SK-N-SH (cell line): ENCODE measurements around the gene CDC25A. TPM values are rescaled to one million over a fixed set of nuclear protein-coding genes. Genes with fewer than 3 reads are reported as not detected.

Source experiments
- CTCF ChIA-PET: fragments of 300-600, 350-600 bp; formaldehyde crosslinking; extraction: SDS; loops from one replicate; lab custom pipeline; 2021; lab: Yijun Ruan, JAX
- POLR2A ChIA-PET: fragments of 350-600 bp; sonication (Branson Sonifier 250); formaldehyde crosslinking; extraction: SDS; loops from one replicate; lab custom pipeline; 2020; ENCODE audit warnings: antibody characterized with exemption, inconsistent platforms; lab: Yijun Ruan, JAX
- DNase-seq: peaks from one replicate; pipeline ENCODE4 v3.0.0; 2012
- H2AFZ ChIP-seq: fragments of 200-600 bp; sonication (generic); 2 replicates; pipeline ENCODE4 v1.8.1; 2016; ENCODE audit warnings: antibody characterized with exemption, mild to moderate bottlenecking, low read depth
- H3F3A ChIP-seq: fragments of 200-600 bp; sonication (generic); replicated peaks from 2 replicates; pipeline ENCODE3; 2016; ENCODE audit warnings: antibody characterized with exemption, mild to moderate bottlenecking; ENCODE audit not compliant: insufficient read depth
- H3K27ac ChIP-seq, 2 experiments: fragments of 200-500 bp in 1 of 2; fragments of 200-600 bp in 1 of 2; sonication (Bioruptor generic) in 1 of 2; sonication (generic), shearing (Covaris generic) in 1 of 2; 2 replicates each; pipeline versions ENCODE4 v1.5.1 to v1.6.1; 2014 to 2016; ENCODE audit warnings: low read depth in 2 of 2, inconsistent platforms in 1 of 2, low read length in 1 of 2, mild to moderate bottlenecking in 1 of 2, mixed read lengths in 1 of 2
- H3K27me3 ChIP-seq: fragments of 200-600 bp; sonication (generic), shearing (Covaris generic); 2 replicates; pipeline ENCODE4 v1.6.1; 2016; ENCODE audit warnings: mixed run types; ENCODE audit not compliant: insufficient read depth
- H3K36me3 ChIP-seq, 2 experiments: fragments of 200-500 bp in 1 of 2; fragments of 200-600 bp in 1 of 2; sonication (Bioruptor generic) in 1 of 2; sonication (generic) in 1 of 2; replicated peaks in 1 of 2; 2 replicates each; pipeline versions ENCODE3 to v1.5.1; 2014 to 2016; ENCODE audit warnings: low read length in 1 of 2, mild to moderate bottlenecking in 1 of 2; ENCODE audit not compliant: insufficient read depth in 2 of 2, control insufficient read depth in 1 of 2
- H3K4me1 ChIP-seq, 2 experiments: fragments of 200-500 bp in 1 of 2; fragments of 200-600 bp in 1 of 2; sonication (Bioruptor generic) in 1 of 2; sonication (generic), shearing (Covaris generic) in 1 of 2; 2 replicates each; pipeline versions ENCODE4 v1.5.1 to v1.6.1; 2014 to 2016; ENCODE audit warnings: low read depth in 1 of 2, low read length in 1 of 2, mixed run types in 1 of 2; ENCODE audit not compliant: insufficient read depth in 2 of 2, control insufficient read depth in 1 of 2
- H3K4me2 ChIP-seq: fragments of 200-600 bp; sonication (generic), shearing (Covaris generic); 2 replicates; pipeline ENCODE4 v1.6.1; 2017; ENCODE audit warnings: mixed run types
- H3K4me3 ChIP-seq, 2 experiments: fragments of 200-500 bp in 1 of 2; fragments of 200-600 bp in 1 of 2; sonication (Bioruptor generic) in 1 of 2; sonication (generic), shearing (Covaris generic) in 1 of 2; 2 replicates each; pipeline versions ENCODE4 v1.5.1 to v1.8.1; 2014 to 2016; ENCODE audit warnings: low read depth in 2 of 2, inconsistent platforms in 1 of 2, low read length in 1 of 2, mild to moderate bottlenecking in 1 of 2, mixed read lengths in 1 of 2, moderate library complexity in 1 of 2
- H3K79me2 ChIP-seq: fragments of 200-600 bp; sonication (generic); 2 replicates; pipeline ENCODE4 v1.8.1; 2017; ENCODE audit warnings: mild to moderate bottlenecking; ENCODE audit not compliant: insufficient read depth
- H3K9ac ChIP-seq: fragments of 200-600 bp; sonication (generic); 2 replicates; pipeline ENCODE4 v1.6.1; 2017; ENCODE audit warnings: mixed run types
- H3K9me2 ChIP-seq: fragments of 200-600 bp; sonication (generic); 2 replicates; pipeline ENCODE4 v1.6.1; 2017; ENCODE audit warnings: mixed run types
- H3K9me3 ChIP-seq: fragments of 200-600 bp; sonication (generic); 2 replicates; pipeline ENCODE4 v1.6.1; 2017; ENCODE audit warnings: mixed run types, mild to moderate bottlenecking, moderate library complexity
- H4K20me1 ChIP-seq: fragments of 200-600 bp; sonication (generic); 2 replicates; pipeline ENCODE4 v1.6.1; 2017; ENCODE audit warnings: mild to moderate bottlenecking, mixed run types; ENCODE audit not compliant: insufficient read depth
- CTCF ChIP-seq: fragments of 200-600 bp; sonication (generic); IDR thresholded peaks from 2 replicates; pipeline ENCODE4 v1.6.1; 2017; ENCODE audit warnings: antibody characterized with exemption, mild to moderate bottlenecking, moderate library complexity
- ELF1 ChIP-seq: IDR thresholded peaks from 2 replicates; pipeline ENCODE4 v1.4.0; 2012
- EP300 ChIP-seq, 2 experiments: IDR thresholded peaks; 2 replicates each; pipeline versions ENCODE4 v1.4.0 to v1.6.1; 2012; ENCODE audit warnings: borderline replicate concordance in 1 of 2, low read depth in 1 of 2, low read length in 1 of 2
- EZH2phosphoT487 ChIP-seq: fragments of 200-600 bp; sonication (generic); IDR thresholded peaks from 2 replicates; pipeline ENCODE4 v1.6.1; 2017; ENCODE audit warnings: low read depth, mixed run types, mild to moderate bottlenecking, antibody characterized with exemption, moderate library complexity, borderline replicate concordance
- FOXJ3 ChIP-seq: sonication (generic); formaldehyde crosslinking; IDR thresholded peaks from 2 replicates; pipeline ENCODE4 v1.5.1; 2020; ENCODE audit warnings: mild to moderate bottlenecking, missing genetic modification reagents
- GABPA ChIP-seq: IDR thresholded peaks from 2 replicates; pipeline ENCODE4 v1.4.0; 2012; ENCODE audit warnings: low read depth, mild to moderate bottlenecking
- GATA2 ChIP-seq: sonication (generic); formaldehyde crosslinking; IDR thresholded peaks from 2 replicates; pipeline ENCODE4 v1.5.0; 2020; ENCODE audit warnings: mild to moderate bottlenecking, missing genetic modification reagents
- JUND ChIP-seq: IDR thresholded peaks from 2 replicates; pipeline ENCODE4 v1.4.0; 2012
- MAX ChIP-seq: IDR thresholded peaks from 2 replicates; pipeline ENCODE4 v1.4.0; 2012; ENCODE audit warnings: low read depth
- NFIC ChIP-seq: IDR thresholded peaks from 2 replicates; pipeline ENCODE4 v1.4.0; 2012; ENCODE audit warnings: borderline replicate concordance
- NRF1 ChIP-seq: IDR thresholded peaks from 2 replicates; pipeline ENCODE4 v1.6.1; 2012; ENCODE audit warnings: low read depth, mild to moderate bottlenecking, low read length
- RXRA ChIP-seq: IDR thresholded peaks from 2 replicates; pipeline ENCODE4 v1.4.0; 2012; ENCODE audit warnings: low read depth, mild to moderate bottlenecking, borderline replicate concordance
- SIN3A ChIP-seq: IDR thresholded peaks from 2 replicates; pipeline ENCODE4 v1.6.1; 2012; ENCODE audit warnings: low read depth, mild to moderate bottlenecking, low read length, moderate library complexity, borderline replicate concordance
- SMC3 ChIP-seq: IDR thresholded peaks from 2 replicates; pipeline ENCODE4 v1.6.1; 2012; ENCODE audit warnings: low read depth, low read length, improper control_type of control experiment
- TCF12 ChIP-seq: IDR thresholded peaks from 2 replicates; pipeline ENCODE4 v1.4.0; 2012
- YY1 ChIP-seq: IDR thresholded peaks from 2 replicates; pipeline ENCODE4 v1.4.0; 2012; ENCODE audit warnings: low read depth, mild to moderate bottlenecking
- whole genome bisulfite sequencing: methylation state at CpG from one replicate; pipeline ENCODE4 v1.1.6; 2017; ENCODE audit warnings: low lambda C conversion rate; 5-methylcytosine and 5-hydroxymethylcytosine counted together
- polyA plus RNA-seq, 3 experiments: library from polyadenylated mRNA; depleted of rRNA; stranded (reverse); fragments of >200 nt; gene quantifications; 2 replicates each; pipeline ENCODE4 v1.2.3, GENCODE V29; 2012
- TF ChIP-seq, protein P1 (sequence below): IDR thresholded peaks from 2 replicates; pipeline ENCODE4; 2012
- TF ChIP-seq, protein P2 (sequence below): IDR thresholded peaks from 2 replicates; pipeline ENCODE4 v1.6.1; 2012; ENCODE audit warnings: mild to moderate bottlenecking, low read depth, low read length, moderate library complexity
- TF ChIP-seq, protein P3 (sequence below): fragments of 150-350 bp; IDR thresholded peaks from 2 replicates; pipeline ENCODE4 v1.6.1; 2017; ENCODE audit warnings: antibody characterized with exemption, low read length, low read depth, borderline replicate concordance

CDC25A gene
- polyA plus RNA-seq, 1 of the 3 experiments (the other 2 are of a cell fraction) = 3.3 TPM

DNA sequence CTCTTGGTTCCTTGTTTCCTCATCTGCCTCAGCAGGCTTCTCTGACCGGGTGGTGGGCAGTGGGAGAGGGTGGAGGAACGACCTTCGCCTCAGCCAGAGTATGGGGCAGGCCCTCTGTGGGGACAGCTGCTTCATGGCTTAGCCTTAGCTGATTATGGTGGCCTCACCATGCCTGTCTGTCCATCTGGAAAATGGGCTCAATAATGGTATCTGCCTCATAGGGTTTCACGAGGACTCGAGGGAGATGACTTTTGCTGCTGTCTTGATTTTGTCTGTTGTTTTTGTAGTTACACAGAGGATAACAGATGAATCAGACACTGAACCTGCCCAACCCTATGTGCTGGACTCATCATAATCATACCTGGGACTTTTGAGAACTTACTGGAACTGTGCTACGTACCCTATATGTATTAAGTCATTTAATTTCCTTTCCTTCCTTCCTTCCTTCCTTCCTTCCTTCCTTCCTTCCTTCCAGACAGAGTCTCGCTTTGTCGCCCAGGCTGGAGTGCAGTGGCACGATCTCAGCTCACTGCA lies 46.5 kb downstream of the CDC25A start:
- H3K9me2 ChIP-seq = no peaks in the 10 kb centered on the region
- no peak overlapping the region for H3K9ac ChIP-seq
- H3K36me3 ChIP-seq = no peaks in the 10 kb centered on the region
- 90% methylated on average over 8 of the region's 9 CpGs for WGBS
- POLR2A ChIA-PET = no interaction called here
- H3K4me3 ChIP-seq = no peak overlapping the region
- no peaks in the 10 kb centered on the region for H4K20me1 ChIP-seq
- H3F3A ChIP-seq = no peaks in the 10 kb centered on the region
- no peak overlapping the region for H3K4me2 ChIP-seq
- no peaks in the 10 kb centered on the region for H3K27me3 ChIP-seq
- no peak for TF ChIP-seq MAX
- no peak for TF ChIP-seq YY1
- no peak for TF ChIP-seq RXRA
- TF ChIP-seq SMC3 = no peak
- TF ChIP-seq EZH2phosphoT487 = no peak
- TF ChIP-seq TCF12 = no peak
- no peak for TF ChIP-seq CTCF
- no peak for TF ChIP-seq ELF1
- no peak for TF ChIP-seq JUND
- TF ChIP-seq, protein P1, sequence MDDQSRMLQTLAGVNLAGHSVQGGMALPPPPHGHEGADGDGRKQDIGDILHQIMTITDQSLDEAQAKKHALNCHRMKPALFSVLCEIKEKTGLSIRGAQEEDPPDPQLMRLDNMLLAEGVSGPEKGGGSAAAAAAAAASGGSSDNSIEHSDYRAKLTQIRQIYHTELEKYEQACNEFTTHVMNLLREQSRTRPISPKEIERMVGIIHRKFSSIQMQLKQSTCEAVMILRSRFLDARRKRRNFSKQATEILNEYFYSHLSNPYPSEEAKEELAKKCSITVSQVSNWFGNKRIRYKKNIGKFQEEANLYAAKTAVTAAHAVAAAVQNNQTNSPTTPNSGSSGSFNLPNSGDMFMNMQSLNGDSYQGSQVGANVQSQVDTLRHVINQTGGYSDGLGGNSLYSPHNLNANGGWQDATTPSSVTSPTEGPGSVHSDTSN = no peak
- no peak for TF ChIP-seq NFIC
- TF ChIP-seq, protein P2, sequence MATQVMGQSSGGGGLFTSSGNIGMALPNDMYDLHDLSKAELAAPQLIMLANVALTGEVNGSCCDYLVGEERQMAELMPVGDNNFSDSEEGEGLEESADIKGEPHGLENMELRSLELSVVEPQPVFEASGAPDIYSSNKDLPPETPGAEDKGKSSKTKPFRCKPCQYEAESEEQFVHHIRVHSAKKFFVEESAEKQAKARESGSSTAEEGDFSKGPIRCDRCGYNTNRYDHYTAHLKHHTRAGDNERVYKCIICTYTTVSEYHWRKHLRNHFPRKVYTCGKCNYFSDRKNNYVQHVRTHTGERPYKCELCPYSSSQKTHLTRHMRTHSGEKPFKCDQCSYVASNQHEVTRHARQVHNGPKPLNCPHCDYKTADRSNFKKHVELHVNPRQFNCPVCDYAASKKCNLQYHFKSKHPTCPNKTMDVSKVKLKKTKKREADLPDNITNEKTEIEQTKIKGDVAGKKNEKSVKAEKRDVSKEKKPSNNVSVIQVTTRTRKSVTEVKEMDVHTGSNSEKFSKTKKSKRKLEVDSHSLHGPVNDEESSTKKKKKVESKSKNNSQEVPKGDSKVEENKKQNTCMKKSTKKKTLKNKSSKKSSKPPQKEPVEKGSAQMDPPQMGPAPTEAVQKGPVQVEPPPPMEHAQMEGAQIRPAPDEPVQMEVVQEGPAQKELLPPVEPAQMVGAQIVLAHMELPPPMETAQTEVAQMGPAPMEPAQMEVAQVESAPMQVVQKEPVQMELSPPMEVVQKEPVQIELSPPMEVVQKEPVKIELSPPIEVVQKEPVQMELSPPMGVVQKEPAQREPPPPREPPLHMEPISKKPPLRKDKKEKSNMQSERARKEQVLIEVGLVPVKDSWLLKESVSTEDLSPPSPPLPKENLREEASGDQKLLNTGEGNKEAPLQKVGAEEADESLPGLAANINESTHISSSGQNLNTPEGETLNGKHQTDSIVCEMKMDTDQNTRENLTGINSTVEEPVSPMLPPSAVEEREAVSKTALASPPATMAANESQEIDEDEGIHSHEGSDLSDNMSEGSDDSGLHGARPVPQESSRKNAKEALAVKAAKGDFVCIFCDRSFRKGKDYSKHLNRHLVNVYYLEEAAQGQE = no peak
- no peak for TF ChIP-seq FOXJ3 (CRISPR knock-in tag)
- TF ChIP-seq EP300 (IDR thresholded peaks at IDR 0.05; ENCODE audit: borderline replicate concordance in 1 of 2, low read depth in 1 of 2, low read length in 1 of 2) = no peak
- TF ChIP-seq NRF1 = no peak
- TF ChIP-seq, protein P3, sequence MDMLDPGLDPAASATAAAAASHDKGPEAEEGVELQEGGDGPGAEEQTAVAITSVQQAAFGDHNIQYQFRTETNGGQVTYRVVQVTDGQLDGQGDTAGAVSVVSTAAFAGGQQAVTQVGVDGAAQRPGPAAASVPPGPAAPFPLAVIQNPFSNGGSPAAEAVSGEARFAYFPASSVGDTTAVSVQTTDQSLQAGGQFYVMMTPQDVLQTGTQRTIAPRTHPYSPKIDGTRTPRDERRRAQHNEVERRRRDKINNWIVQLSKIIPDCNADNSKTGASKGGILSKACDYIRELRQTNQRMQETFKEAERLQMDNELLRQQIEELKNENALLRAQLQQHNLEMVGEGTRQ = no peak
- TF ChIP-seq GATA2 = no peak
- no peak for TF ChIP-seq SIN3A
- no peak for TF ChIP-seq GABPA
- H2AFZ ChIP-seq = no peak overlapping the region
- H3K79me2 ChIP-seq = no peaks in the 10 kb centered on the region
- no peaks in the 10 kb centered on the region for H3K9me3 ChIP-seq
- DNase-seq = no peak
- no peak overlapping the region for H3K27ac ChIP-seq
- CTCF ChIA-PET = interaction anchor here (1.3 to 6.9 kb wide), 3 partner anchors 10 to 53 kb away, joined by 4 to 36 read pairs (median 6); no protein-coding TSS in a partner anchor
- peaks cover 0 to 2% of the 10 kb centered on the region in 2 experiments; a peak in 1 of 4 replicates for H3K4me1 ChIP-seq
